Stimulated activated naive B cell treated with anti-CD40 and anti-IgM and Interleukin-4, amounts not matched to agents 10 μg/mL and 1 μg/mL and 100 μg/mL, for 72 hours (primary cell): Measurements from ENCODE around the gene RGS3.

Experiments
- ATAC-seq, 2 donors: fragments of 150-1000 bp; cut with Tn5 transposase; replicated peaks; 2 replicates each; pipeline ENCODE4 v1.10.0; 2021; ENCODE audit warnings: moderate library complexity in 1 of 2
- DNase-seq: peaks from one replicate; pipeline ENCODE4 v3.0.0; 2021
- H3K27ac Mint-ChIP-seq: one replicate; pipeline ENCODE4 v1.8.0; 2022; ENCODE audit warnings: mild to moderate bottlenecking, mixed read lengths
- H3K27me3 Mint-ChIP-seq, 2 donors: one replicate each; pipeline ENCODE4 v1.8.0; 2022; ENCODE audit warnings: mixed read lengths in 2 of 2
- H3K36me3 Mint-ChIP-seq, 2 donors: one replicate each; pipeline ENCODE4 v1.8.0; 2022; ENCODE audit warnings: mixed read lengths in 2 of 2, mild to moderate bottlenecking in 1 of 2
- H3K4me1 Mint-ChIP-seq, 2 donors: one replicate each; pipeline ENCODE4 v1.8.0; 2022; ENCODE audit warnings: mixed read lengths in 2 of 2, mild to moderate bottlenecking in 1 of 2
- H3K4me3 Mint-ChIP-seq, 2 donors: one replicate each; pipeline ENCODE4 v1.8.0; 2022; ENCODE audit warnings: mild to moderate bottlenecking in 2 of 2, mixed read lengths in 2 of 2, moderate library complexity in 1 of 2
- H3K9me3 Mint-ChIP-seq, 2 donors: one replicate each; pipeline ENCODE4 v1.8.0; 2022; ENCODE audit warnings: mixed read lengths in 2 of 2, mild to moderate bottlenecking in 1 of 2

RGS3 gene

GRCh38 chr9:113570749-113571711, 107.5 kb downstream of the RGS3 start:
- peaks cover 21 to 34% of the 10 kb centered on the region in 2 donors for H3K4me1 Mint-ChIP-seq
- H3K36me3 Mint-ChIP-seq: no peaks in the 10 kb centered on the region
- H3K27me3 Mint-ChIP-seq: peaks cover 0 to 4% of the 10 kb centered on the region in 2 donors
- DNase-seq: no peak
- no peak overlapping the region for H3K27ac Mint-ChIP-seq
- no peak overlapping the region for H3K4me3 Mint-ChIP-seq
- ATAC-seq: no peak
- no peaks in the 10 kb centered on the region for H3K9me3 Mint-ChIP-seq

- H3K27me3 Mint-ChIP-seq: peaks cover 0 to 2% of the 10 kb centered on the region in 2 donors
- H3K36me3 Mint-ChIP-seq: no peaks in the 10 kb centered on the region
- ATAC-seq (no peak), DNase-seq (no peak)
- H3K4me3 Mint-ChIP-seq: no peak overlapping the region
- no peaks in the 10 kb centered on the region for H3K9me3 Mint-ChIP-seq
- no peak overlapping the region for H3K27ac Mint-ChIP-seq
- peaks cover 21 to 31% of the 10 kb centered on the region in 2 donors for H3K4me1 Mint-ChIP-seq
Observed at GRCh38 chr9:113572076-113572861, 108.7 kb downstream of the RGS3 start.

DNA sequence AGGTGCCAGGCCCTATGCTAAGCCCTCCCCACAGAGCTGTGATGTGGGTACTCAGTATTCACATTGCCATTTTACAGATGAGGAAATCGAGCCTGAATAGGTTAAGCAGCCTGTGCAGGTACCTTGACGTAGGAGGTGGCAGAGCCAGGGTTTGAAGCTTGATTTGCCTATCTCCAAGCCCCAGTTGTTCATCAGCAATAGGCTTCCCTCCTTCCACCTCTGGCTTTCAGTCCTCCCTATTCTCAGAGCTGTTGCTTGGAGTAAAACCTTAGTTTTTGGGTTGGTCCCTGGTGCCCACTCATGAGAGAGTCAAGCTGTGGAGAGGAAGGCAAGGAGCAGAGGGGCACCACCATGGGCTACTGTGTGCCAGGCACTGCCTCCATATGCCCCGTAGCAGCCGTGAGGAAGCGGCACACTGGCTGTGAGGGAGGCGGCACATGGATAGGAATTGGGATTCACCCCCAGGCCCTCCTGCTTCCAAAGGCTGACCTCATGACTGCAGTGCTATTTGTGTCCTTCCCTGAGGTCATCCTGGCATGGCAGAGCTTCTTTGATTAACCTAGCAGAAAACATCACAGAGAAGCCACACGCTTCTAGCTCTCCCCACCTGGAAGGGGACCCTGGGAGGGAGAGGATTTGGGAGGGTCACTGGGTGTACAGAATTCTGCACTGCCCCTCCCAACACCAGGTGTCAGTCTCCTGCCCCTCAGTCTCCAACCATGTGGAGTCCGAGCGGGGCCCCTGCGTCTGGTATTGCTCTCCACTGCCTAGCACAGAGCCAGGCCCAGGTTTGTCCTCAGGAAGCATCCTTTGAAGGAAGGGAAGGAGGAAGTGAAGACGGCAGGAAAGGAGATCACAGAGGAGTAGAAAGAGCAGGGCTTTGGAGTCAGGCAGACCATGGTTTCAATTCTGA, 109.8 kb downstream of the RGS3 start:
- DNase-seq (no peak), ATAC-seq (no peak)
- no peak overlapping the region for H3K4me3 Mint-ChIP-seq
- H3K4me1 Mint-ChIP-seq: peaks cover 30 to 39% of the 10 kb centered on the region in 2 donors
- no peaks in the 10 kb centered on the region for H3K27me3 Mint-ChIP-seq
- H3K9me3 Mint-ChIP-seq: no peaks in the 10 kb centered on the region
- no peaks in the 10 kb centered on the region for H3K36me3 Mint-ChIP-seq
- no peak overlapping the region for H3K27ac Mint-ChIP-seq

DNA sequence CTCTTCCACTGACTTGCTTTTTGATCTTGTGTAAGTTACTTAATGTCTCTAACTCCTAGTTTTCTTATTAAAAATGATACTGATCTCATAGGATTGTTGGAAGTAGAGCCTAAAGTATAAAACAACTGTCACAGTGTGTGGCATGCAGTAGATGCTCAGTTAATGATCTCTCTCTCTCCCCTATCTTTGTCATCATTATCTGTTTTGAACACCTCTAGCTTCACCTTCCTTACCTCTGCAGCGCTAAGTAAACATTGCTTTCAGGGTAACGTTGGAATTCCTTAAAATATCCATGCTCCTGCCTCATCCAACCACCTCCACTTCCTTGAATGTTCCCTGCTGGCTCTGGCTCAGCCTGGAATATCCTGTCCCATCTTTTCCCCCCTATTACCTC, 110.4 kb downstream of the RGS3 start:
- Mint-ChIP-seq H3K4me3 (no peak overlapping the region), H3K27me3 (no peaks in the 10 kb centered on the region), H3K4me1 (peaks cover 36 to 45% of the 10 kb centered on the region in 2 donors), H3K27ac (peak overlapping the region; percentile 7), H3K9me3 (no peaks in the 10 kb centered on the region), H3K36me3 (no peaks in the 10 kb centered on the region)
- no peak for DNase-seq
- no peak for ATAC-seq

- no peaks in the 10 kb centered on the region for H3K9me3 Mint-ChIP-seq
- H3K27ac Mint-ChIP-seq: peak overlapping the region; percentile 70
- no peak overlapping the region for H3K4me3 Mint-ChIP-seq
- no peak for DNase-seq
- peaks cover 43 to 52% of the 10 kb centered on the region in 2 donors for H3K4me1 Mint-ChIP-seq
- no peak for ATAC-seq
- H3K36me3 Mint-ChIP-seq: no peaks in the 10 kb centered on the region
- no peaks in the 10 kb centered on the region for H3K27me3 Mint-ChIP-seq
Observed at GRCh38 chr9:113574441-113575262, 111.1 kb downstream of the RGS3 start.

DNA sequence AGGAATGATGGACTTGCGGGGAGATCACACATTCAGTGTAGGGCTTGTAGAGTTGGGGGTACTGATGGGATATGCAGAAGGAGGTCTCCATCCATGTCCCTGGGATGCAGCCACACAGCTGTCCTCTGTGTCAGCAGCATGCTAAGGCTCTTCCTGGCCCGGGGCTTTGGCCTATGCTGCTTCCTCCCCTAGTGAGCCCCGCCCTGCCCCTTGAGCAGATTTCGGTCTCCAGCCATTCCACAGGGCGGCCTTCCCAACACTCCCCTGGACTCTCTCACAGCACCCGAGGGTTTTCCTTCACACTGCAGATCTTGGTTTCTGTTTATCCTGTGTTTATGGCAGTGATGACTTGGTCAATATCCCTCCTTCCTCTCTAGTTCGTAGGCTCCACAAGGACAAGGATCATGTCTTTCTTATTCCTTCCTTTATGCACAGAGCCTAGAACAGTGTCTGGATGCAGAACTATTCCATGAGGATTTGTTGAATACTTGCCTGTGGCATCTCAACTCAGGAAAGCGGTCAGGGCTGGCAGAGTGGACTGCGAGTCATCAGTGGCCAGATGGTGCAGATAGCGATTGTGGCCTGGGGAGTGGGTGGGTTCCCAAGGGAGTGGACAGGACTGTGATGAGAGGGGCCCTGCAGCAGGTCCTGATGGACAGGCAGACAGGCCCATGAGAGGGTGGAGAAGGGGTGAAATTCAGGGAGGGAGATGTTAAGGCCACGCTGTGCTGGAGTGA, 114.2 kb downstream of the RGS3 start:
- Mint-ChIP-seq H3K9me3 (no peaks in the 10 kb centered on the region), H3K4me3 (no peak overlapping the region), H3K27me3 (no peaks in the 10 kb centered on the region), H3K36me3 (peaks cover under 1 to 4% of the 10 kb centered on the region in 2 donors), H3K4me1 (peaks cover 64 to 83% of the 10 kb centered on the region in 2 donors), H3K27ac (no peak overlapping the region)
- DNase-seq (no peak), ATAC-seq (no peak)

GRCh38 chr9:113578279-113578865, 114.8 kb downstream of the RGS3 start:
- no peak for DNase-seq
- H3K9me3 Mint-ChIP-seq: no peaks in the 10 kb centered on the region
- peaks cover 6 to 7% of the 10 kb centered on the region in 2 donors for H3K36me3 Mint-ChIP-seq
- peaks cover 67 to 85% of the 10 kb centered on the region in 2 donors for H3K4me1 Mint-ChIP-seq
- H3K27me3 Mint-ChIP-seq: no peaks in the 10 kb centered on the region
- peak overlapping the region; percentile 6 for H3K27ac Mint-ChIP-seq
- no peak for ATAC-seq
- no peak overlapping the region for H3K4me3 Mint-ChIP-seq

- Mint-ChIP-seq H3K27ac (peak overlapping the region; percentile 95), H3K9me3 (no peaks in the 10 kb centered on the region), H3K4me1 (peaks cover 71 to 85% of the 10 kb centered on the region in 2 donors), H3K36me3 (peaks cover 11 to 12% of the 10 kb centered on the region in 2 donors), H3K27me3 (no peaks in the 10 kb centered on the region), H3K4me3 (peak overlapping the region; percentile 25 to 95)
- DNase-seq (peak; percentile 80), ATAC-seq (peak; percentile 63 to 69)
Observed at GRCh38 chr9:113578882-113579282, 115.4 kb downstream of the RGS3 start.

DNA sequence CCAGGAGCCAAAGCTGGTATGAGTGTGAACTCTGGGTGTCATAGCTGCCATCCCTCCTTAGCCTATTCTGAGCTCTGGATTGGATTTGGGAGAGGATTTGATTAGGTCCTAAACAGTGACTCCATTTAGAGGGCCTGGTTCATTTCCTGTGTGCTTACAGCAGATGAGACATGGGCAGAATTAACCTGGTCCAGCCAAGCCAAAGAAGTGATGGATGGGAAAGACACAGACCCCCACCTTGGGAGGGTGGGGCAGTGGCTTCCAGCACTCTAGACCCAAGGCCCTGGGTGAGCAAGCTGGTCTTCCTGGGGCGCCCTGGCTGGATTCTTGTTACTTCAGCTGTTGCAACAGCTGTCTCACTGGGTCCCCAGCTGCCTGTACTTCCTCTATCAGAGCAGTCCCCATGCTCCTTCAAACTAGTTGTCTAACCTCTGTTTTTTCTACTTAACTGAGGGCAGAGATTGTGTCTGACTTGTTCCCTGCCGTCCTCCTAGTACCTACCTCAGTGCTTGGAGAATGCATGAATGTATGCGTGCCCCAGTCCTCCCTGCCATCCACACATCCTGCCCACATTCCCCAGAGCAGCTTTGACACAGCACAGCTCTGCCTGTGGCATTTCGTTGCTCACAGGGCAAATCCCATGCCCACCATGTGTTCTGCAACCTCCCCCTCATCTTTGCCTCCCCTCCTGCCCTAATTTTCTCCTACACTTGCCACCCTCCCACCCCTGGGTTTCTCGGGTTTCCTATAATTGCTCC, 115.9 kb downstream of the RGS3 start:
- ATAC-seq: peak; percentile 22 to 35
- no peaks in the 10 kb centered on the region for H3K27me3 Mint-ChIP-seq
- peaks cover 70 to 86% of the 10 kb centered on the region in 2 donors for H3K4me1 Mint-ChIP-seq
- H3K9me3 Mint-ChIP-seq: no peaks in the 10 kb centered on the region
- H3K27ac Mint-ChIP-seq: peak overlapping the region; percentile 95
- DNase-seq: peak; percentile 33
- H3K36me3 Mint-ChIP-seq: peaks cover 14 to 18% of the 10 kb centered on the region in 2 donors
- peak overlapping the region; percentile 62 to 95 for H3K4me3 Mint-ChIP-seq

DNA sequence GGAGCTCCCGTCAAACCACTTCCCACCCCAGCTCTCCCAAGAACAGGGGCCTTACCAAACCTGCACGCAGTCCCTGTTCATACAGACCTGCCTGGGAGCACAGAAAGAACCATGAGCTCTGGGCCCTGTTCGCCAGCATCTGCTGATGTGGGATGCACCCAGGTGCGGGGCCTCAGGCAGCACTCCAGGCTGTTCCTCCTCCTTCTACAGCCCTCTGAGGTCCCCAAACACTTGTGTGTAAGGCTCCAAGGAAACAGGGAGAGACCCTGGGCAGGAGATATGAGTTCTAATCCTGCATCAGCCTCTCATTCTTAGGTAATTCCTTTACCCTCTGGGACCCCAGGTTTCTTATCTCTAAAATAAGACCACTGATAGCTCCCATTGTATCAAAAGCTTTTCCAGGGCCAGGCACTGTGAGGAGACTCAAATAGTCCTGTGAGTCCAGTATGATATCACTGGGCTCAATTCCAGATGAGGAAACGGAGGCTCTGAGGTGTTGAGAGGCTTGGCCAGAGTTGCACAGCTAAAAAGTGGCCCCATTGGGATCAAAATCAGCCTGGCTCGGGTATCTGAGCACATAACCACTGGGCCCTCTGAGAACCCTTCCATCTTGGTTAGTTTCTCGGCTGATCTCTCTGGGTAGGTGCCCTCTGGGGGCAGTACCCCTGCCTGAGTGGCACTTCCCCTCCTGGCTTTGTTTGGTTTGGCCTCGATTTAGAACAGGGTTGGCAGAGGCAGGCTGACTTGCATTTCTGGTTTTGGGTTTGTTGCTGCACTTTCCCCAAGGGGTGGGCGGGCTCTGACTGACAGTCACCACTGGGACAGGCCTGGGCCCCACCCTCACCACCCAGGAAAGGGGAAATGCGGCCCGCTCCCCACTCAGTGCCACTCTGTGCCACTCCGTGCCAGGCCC, 116.8 kb downstream of the RGS3 start:
- H3K36me3 Mint-ChIP-seq: peaks cover 18 to 24% of the 10 kb centered on the region in 2 donors
- peak overlapping the region; percentile 95 for H3K27ac Mint-ChIP-seq
- H3K27me3 Mint-ChIP-seq: no peaks in the 10 kb centered on the region
- peak overlapping the region; percentile 92 to 95 for H3K4me3 Mint-ChIP-seq
- H3K4me1 Mint-ChIP-seq: peaks cover 65 to 86% of the 10 kb centered on the region in 2 donors
- DNase-seq (peak; percentile 79), ATAC-seq (peak; percentile 53 to 67)
- no peaks in the 10 kb centered on the region for H3K9me3 Mint-ChIP-seq

DNA sequence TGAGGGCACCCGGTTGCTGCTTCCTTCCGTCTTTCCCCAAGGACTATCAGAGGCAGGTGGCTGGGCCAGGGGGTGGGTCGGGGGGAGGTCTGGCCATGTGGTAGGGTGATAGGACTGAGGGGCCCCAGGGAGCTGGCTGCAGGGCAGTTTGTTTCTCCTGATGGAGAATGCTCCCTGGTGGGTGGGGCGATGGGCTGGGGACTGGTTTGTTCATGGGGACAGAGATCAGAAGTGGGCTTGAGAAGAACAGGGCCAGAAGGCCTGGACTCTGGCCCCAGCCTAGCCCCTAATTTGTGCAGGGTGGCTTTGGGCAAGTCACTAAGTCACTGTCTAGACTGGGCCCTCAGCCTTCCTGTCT, 117.4 kb downstream of the RGS3 start:
- H3K36me3 Mint-ChIP-seq: peaks cover 19 to 31% of the 10 kb centered on the region in 2 donors
- peak overlapping the region; percentile 92 to 95 for H3K4me3 Mint-ChIP-seq
- DNase-seq: no peak

More for the DNA sequence above, 117.4 kb downstream of the RGS3 start:
- peak in 1 of 2 donors; percentile 3 for ATAC-seq
- H3K27me3 Mint-ChIP-seq: no peaks in the 10 kb centered on the region
- no peaks in the 10 kb centered on the region for H3K9me3 Mint-ChIP-seq
- peak overlapping the region; percentile 95 for H3K27ac Mint-ChIP-seq
- H3K4me1 Mint-ChIP-seq: peaks cover 63 to 86% of the 10 kb centered on the region in 2 donors
